Measurements from ENCODE around the gene CERKL.
"Not testable (repeated sequence)": the region's sequence is repeated elsewhere in the genome, so short reads cannot be mapped to it uniquely, and the experiment has no call there.

The CERKL gene

GRCh38 chr2:181656450-181657291, at the start of gene CERKL:
TSS of gene CERKL (minus strand) at chr2:181657105. CDS start at chr2:181657006, 99 bp downstream.
- no peak for DNase-seq (ENCODE audit: low read depth)

- DNase-seq (ENCODE audit: low read depth) = not testable (repeated sequence)
Measured at GRCh38 chr2:181702519-181702918, 45.6 kb upstream of the CERKL start.

GRCh38 chr2:181698223-181698622, 41.3 kb upstream of the CERKL start:
- DNase-seq (ENCODE audit: low read depth) = no peak

GRCh38 chr2:181697571-181697970, 40.7 kb upstream of the CERKL start:
- DNase-seq (ENCODE audit: low read depth) = no peak

GRCh38 chr2:181697126-181697525, 40.2 kb upstream of the CERKL start:
- no peak for DNase-seq (ENCODE audit: low read depth)

GRCh38 chr2:181694271-181694670, 37.4 kb upstream of the CERKL start:
- no peak for DNase-seq (ENCODE audit: low read depth)

GRCh38 chr2:181690860-181691259, 34.0 kb upstream of the CERKL start:
- no peak for DNase-seq (ENCODE audit: low read depth)

GRCh38 chr2:181686576-181687185, 29.8 kb upstream of the CERKL start:
- no peak for DNase-seq (ENCODE audit: low read depth)

- no peak for DNase-seq (ENCODE audit: low read depth)
Measured at GRCh38 chr2:181685150-181685688, 28.3 kb upstream of the CERKL start.

- no peak for DNase-seq (ENCODE audit: low read depth)
Measured at GRCh38 chr2:181684454-181685149, 27.7 kb upstream of the CERKL start.

GRCh38 chr2:181683518-181684453, 26.9 kb upstream of the CERKL start:
- no peak for DNase-seq (ENCODE audit: low read depth)

- no peak for DNase-seq (ENCODE audit: low read depth)
Measured at GRCh38 chr2:181682795-181683517, 26.1 kb upstream of the CERKL start.

- DNase-seq (ENCODE audit: low read depth) = no peak
Measured at GRCh38 chr2:181682026-181682789, 25.3 kb upstream of the CERKL start.

GRCh38 chr2:181680937-181681811, 24.3 kb upstream of the CERKL start:
- DNase-seq (ENCODE audit: low read depth) = no peak

GRCh38 chr2:181680055-181680936, 23.4 kb upstream of the CERKL start, which contains the start of gene NEUROD1:
TSS of gene NEUROD1 (minus strand) at chr2:181680517. CDS start at chr2:181678860, 1,657 bp downstream.
- DNase-seq (ENCODE audit: low read depth) = no peak

GRCh38 chr2:181679544-181679979, 22.7 kb upstream of the CERKL start:
- no peak for DNase-seq (ENCODE audit: low read depth)

GRCh38 chr2:181678861-181679543, 22.1 kb upstream of the CERKL start:
- no peak for DNase-seq (ENCODE audit: low read depth)
